Neural cell (in vitro differentiated cells): Measurements from ENCODE around the gene TMEM40. TPM values are rescaled to one million over a fixed set of nuclear protein-coding genes. Genes with fewer than 3 reads are reported as not detected.

Experiments
- H2AFZ ChIP-seq: fragments of 200-600, 300-800 bp; sonication (generic), shearing (Covaris generic); 2 replicates; pipeline ENCODE4 v1.6.0; 2014; ENCODE audit warnings: low read depth, mild to moderate bottlenecking, antibody characterized with exemption, low read length, moderate library complexity
- H3F3A ChIP-seq: fragments of 200-600 bp; shearing (Covaris generic); 2 replicates; pipeline ENCODE4 v1.6.1; 2016; ENCODE audit warnings: mild to moderate bottlenecking, moderate library complexity, mixed read lengths, antibody characterized with exemption, low read length; ENCODE audit not compliant: insufficient read depth, poor library complexity, severe bottlenecking
- H3K27ac ChIP-seq: fragments of 200-600, 300-800 bp; sonication (generic), shearing (Covaris generic); 2 replicates; pipeline ENCODE4 v1.5.1; 2014; ENCODE audit warnings: mild to moderate bottlenecking, low read length, moderate library complexity
- H3K27me3 ChIP-seq: fragments of 300-800, 200-600 bp; sonication (generic), shearing (Covaris generic); 2 replicates; pipeline ENCODE4 v1.6.0; 2014; ENCODE audit warnings: mild to moderate bottlenecking, low read depth, low read length, moderate library complexity; ENCODE audit not compliant: insufficient read depth
- H3K36me3 ChIP-seq: fragments of 300-800, 200-600 bp; sonication (generic), shearing (Covaris generic); 2 replicates; pipeline ENCODE4 v1.5.1; 2014; ENCODE audit warnings: mild to moderate bottlenecking, antibody characterized with exemption, low read length, moderate library complexity; ENCODE audit not compliant: insufficient read depth
- H3K4me2 ChIP-seq: fragments of 300-800, 200-600 bp; sonication (generic), shearing (Covaris generic); 2 replicates; pipeline ENCODE4 v1.6.0; 2014; ENCODE audit warnings: mild to moderate bottlenecking, low read length
- H3K4me3 ChIP-seq: fragments of 300-800, 200-600 bp; sonication (generic), shearing (Covaris generic); 2 replicates; pipeline ENCODE4 v1.5.1; 2014; ENCODE audit warnings: mild to moderate bottlenecking, low read length, moderate library complexity
- H3K79me2 ChIP-seq: fragments of 200-600 bp; shearing (Covaris generic); replicated peaks from 2 replicates; pipeline ENCODE4 v1.6.0; 2014; ENCODE audit warnings: mild to moderate bottlenecking, low read length, moderate library complexity; ENCODE audit not compliant: insufficient read depth
- H3K9ac ChIP-seq: fragments of 300-800, 200-600 bp; sonication (generic), shearing (Covaris generic); 2 replicates; pipeline ENCODE4 v1.6.1; 2016; ENCODE audit warnings: mild to moderate bottlenecking, low read length, mixed read lengths
- H3K9me2 ChIP-seq: fragments of 200-600 bp; shearing (Covaris generic); 2 replicates; pipeline ENCODE4 v1.6.1; 2016; ENCODE audit warnings: mild to moderate bottlenecking, low read length, mixed read lengths; ENCODE audit not compliant: insufficient read depth
- H3K9me3 ChIP-seq: fragments of 200-600, 300-800 bp; sonication (generic), shearing (Covaris generic); 2 replicates; pipeline ENCODE4 v1.6.1; 2016; ENCODE audit warnings: mild to moderate bottlenecking, mixed run types, low read length, moderate library complexity, mixed read lengths
- H4K20me1 ChIP-seq: fragments of 200-600 bp; shearing (Covaris generic); 2 replicates; pipeline ENCODE4 v1.6.1; 2016; ENCODE audit warnings: mild to moderate bottlenecking, mixed run types; ENCODE audit not compliant: insufficient read depth
- CTCF ChIP-seq: fragments of 450-650 bp; IDR thresholded peaks from 2 replicates; pipeline ENCODE4 v1.5.1; 2014; ENCODE audit warnings: antibody characterized with exemption, mild to moderate bottlenecking, moderate library complexity; ENCODE audit not compliant: poor library complexity, severe bottlenecking
- EP300 ChIP-seq: fragments of 450-650 bp; conservative IDR thresholded peaks from 2 replicates; pipeline ENCODE4 v1.6.1; 2014; ENCODE audit warnings: antibody characterized with exemption, mild to moderate bottlenecking, moderate library complexity; ENCODE audit not compliant: poor library complexity, severe bottlenecking
- EZH2 ChIP-seq: fragments of 200-600, 300-800 bp; shearing (Covaris generic), sonication (generic); IDR thresholded peaks from 2 replicates; pipeline ENCODE4 v1.6.1; 2014; ENCODE audit warnings: antibody characterized with exemption, low read length, borderline replicate concordance, mild to moderate bottlenecking; ENCODE audit not compliant: insufficient read depth, poor library complexity, severe bottlenecking
- MXI1 ChIP-seq: fragments of 450-650 bp; conservative IDR thresholded peaks from 2 replicates; pipeline ENCODE4 v1.6.1; 2014; ENCODE audit warnings: antibody characterized with exemption, mild to moderate bottlenecking; ENCODE audit not compliant: poor library complexity, severe bottlenecking
- POLR2AphosphoS5 ChIP-seq: IDR thresholded peaks from 2 replicates; pipeline ENCODE4 v1.6.1; 2012
- RAD21 ChIP-seq: fragments of 450-650 bp; conservative IDR thresholded peaks from 2 replicates; pipeline ENCODE4 v1.6.1; 2014; ENCODE audit warnings: antibody characterized with exemption, mild to moderate bottlenecking, moderate library complexity
- REST ChIP-seq: IDR thresholded peaks from 2 replicates; pipeline ENCODE4 v1.6.1; 2012; ENCODE audit warnings: borderline replicate concordance
- SMC3 ChIP-seq: fragments of 450-650 bp; conservative IDR thresholded peaks from 2 replicates; pipeline ENCODE4 v1.6.1; 2014; ENCODE audit warnings: antibody characterized with exemption, mild to moderate bottlenecking, moderate library complexity; ENCODE audit not compliant: poor library complexity
- TAF1 ChIP-seq: IDR thresholded peaks from 2 replicates; pipeline ENCODE4 v1.6.1; 2012; ENCODE audit warnings: low read depth
- polyA plus RNA-seq: library from polyadenylated mRNA; depleted of rRNA; stranded (reverse); fragments of >200 nt; gene quantifications from 2 replicates; pipeline ENCODE4 v1.2.3, GENCODE V29; 2014

The TMEM40 gene
- polyA plus RNA-seq, 1 donor from 2014 or later, result not detected

- Histone ChIP-seq H3K27me3 (no peaks in the 10 kb centered on the region), H4K20me1 (no peaks in the 10 kb centered on the region), H3K4me2 (no peak overlapping the region), H3K9ac (no peak overlapping the region), H3K36me3 (no peaks in the 10 kb centered on the region), H3F3A (no peaks in the 10 kb centered on the region), H3K9me3 (no peaks in the 10 kb centered on the region), H3K27ac (no peak overlapping the region), H2AFZ (no peak overlapping the region), H3K9me2 (no peaks in the 10 kb centered on the region), H3K4me3 (no peak overlapping the region), H3K79me2 (no peaks in the 10 kb centered on the region)
- TF ChIP-seq POLR2AphosphoS5, result no peak
- no peak for TF ChIP-seq EP300
- TF ChIP-seq MXI1, result no peak
- TF ChIP-seq TAF1, result no peak
- no peak for TF ChIP-seq EZH2
- no peak for TF ChIP-seq CTCF
- no peak for TF ChIP-seq SMC3
- TF ChIP-seq REST, result no peak
- no peak for TF ChIP-seq RAD21
These were observed 9.8 kb upstream of the TMEM40 start for GRCh38 chr3:12768579-12769527.

- no peaks in the 10 kb centered on the region for H4K20me1 ChIP-seq
- TF ChIP-seq CTCF (no peak), RAD21 (no peak), EZH2 (no peak), REST (no peak), POLR2AphosphoS5 (no peak), EP300 (no peak), TAF1 (no peak), MXI1 (no peak), SMC3 (no peak)
- H3K9me2 ChIP-seq, result no peaks in the 10 kb centered on the region
- H3K4me3 ChIP-seq, result no peak overlapping the region
- no peak overlapping the region for H3K27ac ChIP-seq
- no peak overlapping the region for H3K9ac ChIP-seq
- H3F3A ChIP-seq, result no peaks in the 10 kb centered on the region
- H3K27me3 ChIP-seq, result no peaks in the 10 kb centered on the region
- H3K4me2 ChIP-seq, result no peak overlapping the region
- no peaks in the 10 kb centered on the region for H3K36me3 ChIP-seq
- H3K79me2 ChIP-seq, result no peaks in the 10 kb centered on the region
- H2AFZ ChIP-seq, result no peak overlapping the region
- no peaks in the 10 kb centered on the region for H3K9me3 ChIP-seq
These were observed 7.5 kb upstream of the TMEM40 start for GRCh38 chr3:12766541-12766940.
